NT2/D1 (cell line): ENCODE results near the gene FMN2.

ENCODE experiments used
- SUZ12 ChIP-seq: IDR thresholded peaks from 2 replicates; pipeline ENCODE4 v1.6.1; 2011; ENCODE audit not compliant: insufficient read length, insufficient read depth; ENCODE audit errors: extremely low read depth
- YY1 ChIP-seq: IDR thresholded peaks from 2 replicates; pipeline ENCODE4 v1.6.1; 2011; ENCODE audit not compliant: insufficient read length, insufficient read depth
- ZNF274 ChIP-seq: IDR thresholded peaks from 2 replicates; pipeline ENCODE4 v1.6.1; 2011; ENCODE audit warnings: mild to moderate bottlenecking, low read depth, low read length

- TF ChIP-seq YY1 (no peak), ZNF274 (no peak), SUZ12 (no peak)
Measured at GRCh38 chr1:240435996-240436566, 344.4 kb downstream of the FMN2 start.
